K562 (cell line): ENCODE results near the gene SENP7. TPM values are rescaled to one million over a fixed set of nuclear protein-coding genes. Genes with fewer than 3 reads are reported as not detected.
"Not testable (repeated sequence)": the region's sequence is repeated elsewhere in the genome, so short reads cannot be mapped to it uniquely, and the experiment has no call there.

Experiments
- ATAC-seq: fragments of 200-7000 bp; cut with Tn5 transposase; 3 replicates; pipeline ENCODE4 v1.9.1; 2020; ENCODE audit warnings: moderate library complexity
- BruUV-seq: library from RNA; stranded (reverse); fragments of 400-500 nt; replicated peaks from 2 replicates; lab custom pipeline; 2021; lab: Mats Ljungman, UMichigan
- CTCF ChIA-PET: fragments of 300-600 bp; formaldehyde crosslinking; extraction: SDS; loops from one replicate; lab custom pipeline; 2021; ENCODE audit warnings: low intra/inter-chr PET ratio; lab: Yijun Ruan, JAX
- POLR2A ChIA-PET: fragments of 300-600, 350-650 bp; sonication (Branson Sonifier 250); formaldehyde crosslinking; extraction: SDS; loops from one replicate; lab custom pipeline; 2021; ENCODE audit warnings: antibody characterized with exemption, inconsistent platforms; lab: Yijun Ruan, JAX
- DNase-seq, 4 experiments: peaks; one replicate each; pipeline versions ENCODE4 v3.0.0 to v3.0.0-alpha.2; 2011 to 2018; ENCODE audit warnings: low spot score in 3 of 4, mixed read lengths in 3 of 4; ENCODE audit errors: extremely low read depth in 1 of 4
- FAIRE-seq: peaks from 2 replicates; lab custom pipeline; 2011; peaks lifted over from hg19 to GRCh38; lab: Jason Lieb, UNC
- H2AFZ ChIP-seq: 2 replicates; pipeline ENCODE4 v1.6.0; 2011; ENCODE audit warnings: low read depth, low read length, control low read depth, inconsistent platforms
- H3K27ac ChIP-seq: fragments of 200-600 bp; 3 replicates; pipeline ENCODE4 v1.8.0; 2011; ENCODE audit warnings: low read depth, mild to moderate bottlenecking, control low read depth, inconsistent platforms, low read length, moderate library complexity, mixed read lengths; ENCODE audit errors: extremely low read depth
- H3K27me3 ChIP-seq, 2 experiments: fragments of 300-600 bp in 1 of 2; 2 replicates in 1 of 2; 3 replicates in 1 of 2; pipeline versions ENCODE4 v1.6.0 to v1.8.0; 2011; ENCODE audit warnings: inconsistent platforms in 2 of 2, low read length in 2 of 2, mild to moderate bottlenecking in 1 of 2, mixed read lengths in 1 of 2, moderate library complexity in 1 of 2; ENCODE audit not compliant: control insufficient read depth in 2 of 2, insufficient read depth in 2 of 2
- H3K36me3 ChIP-seq: fragments of 300-600 bp; 3 replicates; pipeline ENCODE4 v1.8.0; 2011; ENCODE audit warnings: mild to moderate bottlenecking, low read length, inconsistent platforms; ENCODE audit not compliant: control insufficient read depth, insufficient read depth
- H3K4me1 ChIP-seq, 2 experiments: fragments of 200-600 bp in 1 of 2; replicated peaks in 1 of 2; 2 replicates in 1 of 2; 3 replicates in 1 of 2; pipeline versions ENCODE4 v1.5.1 to v1.8.0; 2011; ENCODE audit warnings: inconsistent platforms in 2 of 2, low read length in 2 of 2, mild to moderate bottlenecking in 1 of 2, mixed read lengths in 1 of 2, moderate library complexity in 1 of 2; ENCODE audit not compliant: control insufficient read depth in 2 of 2, insufficient read depth in 2 of 2
- H3K4me2 ChIP-seq: 2 replicates; pipeline ENCODE4 v1.6.1; 2011; ENCODE audit warnings: low read length, control low read depth, inconsistent platforms, mixed read lengths; ENCODE audit not compliant: insufficient read depth
- H3K4me3 ChIP-seq: fragments of 200-600 bp; sonication (generic), shearing (Covaris generic); 2 replicates; pipeline ENCODE4 v1.5.1; 2016; ENCODE audit warnings: control low read depth, inconsistent platforms
- H3K79me2 ChIP-seq: fragments of 200-600 bp; 3 replicates; pipeline ENCODE4 v1.8.0; 2011; ENCODE audit warnings: low read length, inconsistent platforms; ENCODE audit not compliant: control insufficient read depth, insufficient read depth
- H3K9ac ChIP-seq, 2 experiments: 2 replicates each; pipeline versions ENCODE4 v1.6.0 to v1.6.1; 2011; ENCODE audit warnings: low read depth in 2 of 2, low read length in 2 of 2, control low read depth in 1 of 2, inconsistent platforms in 1 of 2, mild to moderate bottlenecking in 1 of 2, mixed read lengths in 1 of 2; ENCODE audit not compliant: insufficient read depth in 1 of 2
- H3K9me1 ChIP-seq: one replicate; pipeline ENCODE4 v1.6.0; 2011; ENCODE audit warnings: inconsistent platforms, mild to moderate bottlenecking, low read length, moderate library complexity; ENCODE audit not compliant: control insufficient read depth, insufficient read depth
- H3K9me3 ChIP-seq: replicated peaks from 2 replicates; pipeline ENCODE4 v1.5.1; 2011; ENCODE audit warnings: low read depth, low read length, inconsistent platforms; ENCODE audit not compliant: control insufficient read depth, insufficient read depth
- H4K20me1 ChIP-seq: replicated peaks from 2 replicates; pipeline ENCODE4 v1.6.1; 2011; ENCODE audit warnings: low read length, inconsistent platforms, mixed read lengths; ENCODE audit not compliant: control insufficient read depth, insufficient read depth
- CBX1 ChIP-seq: sonication (generic); IDR thresholded peaks from 2 replicates; pipeline ENCODE4 v1.6.1; 2016; ENCODE audit warnings: antibody characterized with exemption, low read depth, mild to moderate bottlenecking
- CBX3 ChIP-seq, 2 experiments: IDR thresholded peaks; 1 replicate in 1 of 2; 2 replicates in 1 of 2; pipeline ENCODE4 v1.6.1; 2012; ENCODE audit warnings: inconsistent platforms in 2 of 2, low read length in 2 of 2, borderline replicate concordance in 1 of 2, control low read depth in 1 of 2
- CBX5 ChIP-seq: IDR thresholded peaks from 2 replicates; pipeline ENCODE4 v1.6.1; 2014; ENCODE audit warnings: low read depth, borderline replicate concordance
- TRIM28 ChIP-seq: fragments of 450-650 bp; IDR thresholded peaks from 2 replicates; pipeline ENCODE4 v1.6.1; 2017
- ZFP36 ChIP-seq: fragments of 150-350 bp; IDR thresholded peaks from 2 replicates; pipeline ENCODE4 v1.6.1; 2018; ENCODE audit warnings: low read length, low read depth; ENCODE audit not compliant: partially characterized antibody
- in situ Hi-C: fragments of 300-500 bp; cut with MboI; formaldehyde crosslinking; loops from 4 replicates; pipeline ENCODE4 v1.15.0; 2018; ENCODE audit warnings: inconsistent platforms, mixed read lengths
- intact Hi-C: fragments of 100-400 bp; cut with micrococcal nuclease; formaldehyde crosslinking; loops from 2 replicates; pipeline ENCODE4 v1.14.2; 2022
- polyA plus RNA-seq, 8 experiments: library from polyadenylated mRNA; depleted of rRNA in 4 of 8; stranded (reverse) in 5 of 8; unstranded in 3 of 8; fragments of >200 nt; fragmentation: Nextera tagmentation in 2 of 8; fragmentation: Illumina TruSeq in 1 of 8; extraction: Ambion mirVana in 2 of 8; extraction: Trizol in 1 of 8; gene quantifications; 2 replicates each; pipeline versions ENCODE4 v1.2.1 to v1.2.3, GENCODE V29; 2011 to 2014; ENCODE audit warnings: inconsistent platforms in 1 of 8, missing spikeins in 1 of 8
- total RNA-seq, 7 experiments: library from RNA; depleted of rRNA in 6 of 7; stranded (reverse); fragments of >200 nt in 6 of 7; fragmentation: Illumina TruSeq in 2 of 7; extraction: Trizol in 2 of 7; gene quantifications; 2 replicates each; pipeline versions ENCODE4 v1.2.1 to v1.2.3, GENCODE V29; 2011 to 2021; ENCODE audit warnings: low replicate concordance in 1 of 7
- TF ChIP-seq, protein P1 (sequence below): fragments of 450-650 bp; IDR thresholded peaks from 2 replicates; pipeline ENCODE4 v1.6.1; 2018; ENCODE audit warnings: mild to moderate bottlenecking, low read depth; ENCODE audit not compliant: partially characterized antibody

The SENP7 gene
- total and polyA plus RNA-seq, 9 of the 15 experiments (the other 6 are each of a cell fraction or from before 2014, with no cell fraction given) = 4.1 to 21.9 (median 10.7) TPM

DNA sequence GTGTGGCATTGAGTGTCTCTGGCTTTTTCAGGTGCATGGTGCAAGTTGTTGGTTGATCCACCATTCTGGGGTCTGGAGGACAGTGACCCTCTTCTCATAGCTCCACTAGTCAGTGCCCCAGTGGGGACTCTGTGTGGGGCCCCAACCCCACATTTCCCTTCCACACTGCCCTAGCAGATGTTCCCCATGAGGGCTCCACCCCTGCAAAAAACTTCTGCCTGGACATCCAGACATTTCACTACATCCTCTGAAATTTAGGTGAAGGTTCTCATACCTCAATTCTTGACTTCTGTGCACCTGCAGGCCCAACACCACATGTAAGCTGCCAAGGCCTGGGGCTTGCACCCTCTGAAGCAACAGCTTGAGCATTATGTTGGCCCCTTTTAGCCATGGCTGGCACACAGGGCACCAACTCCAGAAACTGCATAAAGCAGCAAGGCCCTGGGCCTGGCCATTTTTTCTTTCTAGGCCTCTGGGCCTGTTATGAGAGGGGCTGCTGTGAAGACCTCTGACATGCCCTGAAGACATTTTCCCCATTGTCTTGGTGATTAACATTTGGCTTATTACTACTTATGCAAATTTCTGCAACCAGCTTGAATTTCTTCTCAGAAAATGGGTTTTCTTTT lies 204.8 kb downstream of the SENP7 start:
- H3K9me1 ChIP-seq, ATAC-seq, H3K9ac ChIP-seq, H3K36me3 ChIP-seq, H3K27me3 ChIP-seq: not testable (repeated sequence)
- TF ChIP-seq TRIM28 (peak; percentile 86), CBX5 (peak; percentile 89), ZFP36 (peak; percentile 69), CBX1 (0 out of 2 replicates have a peak, but pooled peaks have one; percentile 72), CBX3 (IDR thresholded peaks at IDR 0.05; ENCODE audit: borderline replicate concordance in 1 of 2, low read length in 2 of 2) (peak in 1 of 2 experiments; percentile 91; a peak in 2 of 3 replicates)
- TF ChIP-seq, protein P1, sequence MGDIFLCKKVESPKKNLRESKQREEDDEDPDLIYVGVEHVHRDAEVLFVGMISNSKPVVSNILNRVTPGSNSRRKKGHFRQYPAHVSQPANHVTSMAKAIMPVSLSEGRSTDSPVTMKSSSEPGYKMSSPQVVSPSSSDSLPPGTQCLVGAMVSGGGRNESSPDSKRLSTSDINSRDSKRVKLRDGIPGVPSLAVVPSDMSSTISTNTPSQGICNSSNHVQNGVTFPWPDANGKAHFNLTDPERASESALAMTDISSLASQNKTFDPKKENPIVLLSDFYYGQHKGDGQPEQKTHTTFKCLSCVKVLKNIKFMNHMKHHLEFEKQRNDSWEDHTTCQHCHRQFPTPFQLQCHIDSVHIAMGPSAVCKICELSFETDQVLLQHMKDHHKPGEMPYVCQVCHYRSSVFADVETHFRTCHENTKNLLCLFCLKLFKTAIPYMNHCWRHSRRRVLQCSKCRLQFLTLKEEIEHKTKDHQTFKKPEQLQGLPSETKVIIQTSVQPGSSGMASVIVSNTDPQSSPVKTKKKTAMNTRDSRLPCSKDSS = peak; percentile 67
- TF ChIP-seq, all 486 proteins: peak for 6; not testable (repeated sequence) for 480
- H2AFZ ChIP-seq, intact Hi-C loops, H3K4me3 ChIP-seq, H3K79me2 ChIP-seq, H3K4me1 ChIP-seq, H3K4me2 ChIP-seq, CTCF ChIA-PET, BruUV-seq, H3K9me3 ChIP-seq, H4K20me1 ChIP-seq, POLR2A ChIA-PET, H3K27ac ChIP-seq, in situ Hi-C loops, FAIRE-seq: not testable (repeated sequence)
- DNase-seq = peak in 1 of 4 experiments; percentile 6
